Measurements from ENCODE around the gene ARID3C.
"Not testable (repeated sequence)": the region's sequence is repeated elsewhere in the genome, so short reads cannot be mapped to it uniquely, and the experiment has no call there.

Gene ARID3C

GRCh38 chr9:34651876-34652601 is 23.2 kb upstream of the ARID3C start, which contains the start of gene IL11RA:
TSS of gene IL11RA (plus strand) at chr9:34652185. CDS start at chr9:34655218, 3,033 bp downstream.
- peak; percentile 42 for DNase-seq

- no peak for DNase-seq
Observed at GRCh38 chr9:34651321-34651720, 22.5 kb upstream of the ARID3C start.

GRCh38 chr9:34650816-34651215 is 21.9 kb upstream of the ARID3C start:
- no peak for DNase-seq

GRCh38 chr9:34648673-34649072 is 19.8 kb upstream of the ARID3C start:
- DNase-seq: no peak

- DNase-seq: no peak
Observed at GRCh38 chr9:34647651-34648050, 18.8 kb upstream of the ARID3C start.

- DNase-seq: no peak
Observed at GRCh38 chr9:34647084-34647403, 18.2 kb upstream of the ARID3C start.

DNA sequence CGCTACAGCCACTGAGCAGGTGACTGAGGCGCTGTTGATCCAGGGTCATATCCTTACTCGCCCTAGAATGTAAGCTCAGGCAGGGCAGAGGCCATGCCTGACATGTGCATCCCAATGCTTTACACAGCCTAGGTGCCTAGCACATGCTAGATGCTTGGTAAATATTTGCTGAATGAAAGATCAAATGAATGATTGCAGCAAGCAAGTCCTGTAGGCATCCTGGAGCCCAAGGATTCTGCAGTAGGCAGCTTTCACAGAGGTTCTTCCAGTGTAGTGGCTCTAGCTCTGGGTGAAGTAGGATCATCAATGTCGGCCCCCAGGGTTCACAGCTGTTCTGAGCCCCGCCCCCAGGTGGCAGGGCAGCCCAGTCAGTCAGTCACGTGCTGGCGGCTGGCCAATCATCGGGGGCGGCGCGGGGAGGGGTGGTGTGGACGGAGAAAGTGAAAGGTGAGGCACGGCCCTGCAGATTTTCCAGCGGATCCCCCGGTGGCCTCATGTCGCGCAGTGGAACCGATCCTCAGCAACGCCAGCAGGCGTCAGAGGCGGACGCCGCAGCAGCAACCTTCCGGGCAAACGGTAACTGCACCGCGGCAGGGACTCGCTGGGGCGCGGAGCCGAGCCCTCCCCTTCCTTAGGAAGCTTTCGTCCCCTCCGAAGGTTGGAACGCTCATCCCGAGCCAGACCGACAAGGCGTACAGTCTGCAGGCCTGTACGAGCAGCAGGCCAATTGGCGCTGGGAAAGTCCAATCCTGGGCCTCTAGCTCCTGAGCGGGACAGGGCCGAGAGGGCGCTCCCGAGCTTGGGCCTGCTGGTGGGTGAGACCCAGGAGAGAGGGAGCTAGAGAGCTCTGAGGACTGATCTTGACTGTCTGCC is 17.6 kb upstream of the ARID3C start, which contains the start of gene GALT:
Gene GALT, plus strand, starts transcription at position 465 of the 873 bp plus-strand sequence. Its CDS starts 30 bp downstream, at position 495.
- DNase-seq: peak; percentile 91

GRCh38 chr9:34644766-34645314 is 16.0 kb upstream of the ARID3C start:
- DNase-seq: no peak

DNA sequence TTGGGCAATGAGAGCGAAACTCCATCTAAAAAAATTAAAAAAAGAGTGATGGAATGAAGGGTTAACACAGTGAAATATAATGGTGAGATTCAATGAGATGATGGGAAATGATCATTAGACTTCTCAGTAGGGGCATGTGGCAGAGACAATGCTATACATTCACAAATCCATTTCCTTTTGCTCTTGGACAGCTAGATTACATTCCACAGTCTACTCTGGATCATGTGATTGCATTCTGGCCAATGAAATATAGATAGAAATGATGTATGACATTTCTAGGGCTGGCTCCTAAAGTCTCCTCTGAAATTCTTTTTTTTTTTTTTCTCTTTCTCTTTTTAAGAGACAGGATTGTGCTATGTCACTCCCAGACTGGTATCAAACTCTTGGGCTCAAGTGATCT is 13.8 kb upstream of the ARID3C start:
- no peak for DNase-seq

GRCh38 chr9:34639322-34639721 is 10.5 kb upstream of the ARID3C start:
- DNase-seq: not testable (repeated sequence)

- no peak for DNase-seq
Observed at GRCh38 chr9:34638138-34638445, 9.2 kb upstream of the ARID3C start.

- peak; percentile 90 for DNase-seq
Observed at GRCh38 chr9:34637356-34638137, 8.7 kb upstream of the ARID3C start, which contains the start of gene SIGMAR1. TSS of gene SIGMAR1 (minus strand) at chr9:34637787. CDS start at chr9:34637697, 90 bp downstream.

DNA sequence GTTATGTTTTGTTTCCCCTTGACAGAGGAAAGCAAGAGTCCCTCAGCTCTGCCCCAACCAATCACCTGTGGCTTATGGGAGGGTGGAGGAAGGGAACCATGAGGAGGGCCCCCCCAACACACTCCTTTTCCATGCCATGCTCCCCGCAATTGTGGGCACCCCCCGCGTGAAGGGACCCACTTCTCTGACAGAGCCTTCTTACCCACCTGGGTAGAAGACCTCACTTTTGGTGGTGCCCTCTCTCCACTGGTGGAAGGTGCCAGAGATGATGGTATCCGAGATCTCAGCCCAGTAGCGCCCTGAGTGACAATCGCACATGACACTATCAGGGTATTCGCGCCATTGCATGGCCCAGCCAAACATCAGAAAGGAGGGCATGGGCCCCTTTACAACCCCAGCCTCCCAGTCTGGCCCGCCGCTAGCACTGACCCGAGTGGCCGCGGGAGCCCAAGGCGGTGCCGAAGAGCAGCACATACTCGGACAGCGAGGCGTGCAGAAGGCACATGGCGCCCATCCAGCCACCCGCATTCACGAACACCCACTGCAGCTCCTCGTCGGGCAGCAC is 8.0 kb upstream of the ARID3C start:
- no peak for DNase-seq

GRCh38 chr9:34635556-34635955 is 6.7 kb upstream of the ARID3C start:
- DNase-seq: no peak

- DNase-seq: no peak
Observed at GRCh38 chr9:34634551-34635248, 5.8 kb upstream of the ARID3C start.

GRCh38 chr9:34633851-34634550 is 5.1 kb upstream of the ARID3C start:
- peak; percentile 78 for DNase-seq

GRCh38 chr9:34633166-34633565 is 4.3 kb upstream of the ARID3C start:
- no peak for DNase-seq

- no peak for DNase-seq
Observed at GRCh38 chr9:34630402-34631154, 1.7 kb upstream of the ARID3C start.

DNA sequence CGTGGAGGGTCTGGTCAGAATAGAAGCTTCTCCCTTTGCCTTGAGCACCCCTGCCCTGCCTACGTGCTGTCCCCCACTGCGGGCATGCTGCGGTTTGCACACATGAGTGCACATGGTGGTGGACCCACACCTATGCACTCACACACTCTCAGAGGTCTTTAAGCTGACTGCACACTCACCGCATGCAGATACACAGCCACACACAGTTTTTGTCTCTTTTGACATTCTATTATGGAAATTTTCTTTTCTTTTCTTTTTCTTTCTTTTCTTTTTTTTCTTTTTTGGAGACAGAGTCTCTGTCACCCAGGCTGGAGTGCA is 584 bp upstream of the ARID3C start:
- no peak for DNase-seq
